IMR-90 (cell line): ENCODE data around the gene IMMT. TPM values are rescaled to one million over a fixed set of nuclear protein-coding genes. Genes with fewer than 3 reads are reported as not detected.

Experiments
- ATAC-seq: fragments of 200-7000 bp; cut with Tn5 transposase; 2 replicates; pipeline ENCODE4 v1.9.1; 2020; ENCODE audit warnings: low read depth, mild to moderate bottlenecking, moderate library complexity
- BruUV-seq: library from RNA; stranded (reverse); fragments of 400-500 nt; replicated peaks from 2 replicates; lab custom pipeline; 2021; lab: Mats Ljungman, UMichigan
- CTCF ChIA-PET: fragments of 300-600 bp; formaldehyde crosslinking; extraction: SDS; loops from one replicate; lab custom pipeline; 2021; ENCODE audit warnings: antibody characterized with exemption; lab: Yijun Ruan, JAX
- POLR2A ChIA-PET: fragments of 300-600 bp; sonication (Branson Sonifier 250); formaldehyde crosslinking; loops from one replicate; lab custom pipeline; 2022; ENCODE audit warnings: antibody characterized with exemption; ENCODE audit not compliant: unreplicated experiment; lab: Charles Lee
- DNase-seq: peaks from one replicate; pipeline ENCODE4 v3.0.0; 2013
- H2AFZ ChIP-seq: replicated peaks from 2 replicates; pipeline ENCODE3; 2013; ENCODE audit warnings: low read length, mild to moderate bottlenecking; ENCODE audit not compliant: poor library complexity
- H2AK5ac ChIP-seq: 2 replicates; pipeline ENCODE4 v1.6.1; 2013; ENCODE audit warnings: low read depth, low read length, inconsistent platforms
- H2AK9ac ChIP-seq: replicated peaks from 2 replicates; pipeline ENCODE3; 2013; ENCODE audit warnings: mild to moderate bottlenecking, low read depth, low read length, moderate library complexity; ENCODE audit not compliant: poor library complexity
- H2BK120ac ChIP-seq: 2 replicates; pipeline ENCODE4 v1.6.1; 2013; ENCODE audit warnings: low read depth, low read length, inconsistent platforms
- H2BK15ac ChIP-seq: 3 replicates; pipeline ENCODE4 v1.6.1; 2013; ENCODE audit warnings: low read depth, low read length, inconsistent platforms
- H2BK20ac ChIP-seq: 2 replicates; pipeline ENCODE4 v1.6.1; 2013; ENCODE audit warnings: low read depth, mild to moderate bottlenecking, inconsistent platforms, low read length, moderate library complexity
- H2BK5ac ChIP-seq: 2 replicates; pipeline ENCODE4 v1.6.1; 2013; ENCODE audit warnings: mild to moderate bottlenecking, low read depth, low read length, inconsistent platforms; ENCODE audit not compliant: poor library complexity, severe bottlenecking
- H3K14ac ChIP-seq: replicated peaks from 2 replicates; pipeline ENCODE4 v1.6.1; 2013; ENCODE audit warnings: low read depth, low read length, inconsistent platforms
- H3K18ac ChIP-seq: 2 replicates; pipeline ENCODE4 v1.6.1; 2013; ENCODE audit warnings: low read depth, low read length, control low read depth
- H3K23ac ChIP-seq: 2 replicates; pipeline ENCODE4 v1.6.1; 2013; ENCODE audit warnings: low read depth, low read length, inconsistent platforms
- H3K27ac ChIP-seq: 2 replicates; pipeline ENCODE4 v1.5.1; 2013; ENCODE audit warnings: mild to moderate bottlenecking, control low read depth, low read length; ENCODE audit not compliant: insufficient read depth
- H3K27me3 ChIP-seq: 2 replicates; pipeline ENCODE4 v1.6.1; 2013; ENCODE audit warnings: low read length; ENCODE audit not compliant: control insufficient read depth, insufficient read depth
- H3K36me3 ChIP-seq: 2 replicates; pipeline ENCODE4 v1.6.1; 2013; ENCODE audit warnings: low read length, mixed read lengths; ENCODE audit not compliant: control insufficient read depth, insufficient read depth
- H3K4ac ChIP-seq: 2 replicates; pipeline ENCODE4 v1.6.1; 2013; ENCODE audit warnings: low read depth, low read length, inconsistent platforms
- H3K4me1 ChIP-seq: 2 replicates; pipeline ENCODE4 v1.6.1; 2013; ENCODE audit warnings: low read length, mixed read lengths; ENCODE audit not compliant: control insufficient read depth, insufficient read depth
- H3K4me2 ChIP-seq: 2 replicates; pipeline ENCODE4 v1.6.1; 2013; ENCODE audit warnings: low read depth, mild to moderate bottlenecking, control low read depth, low read length, moderate library complexity
- H3K4me3 ChIP-seq: 2 replicates; pipeline ENCODE4 v1.5.1; 2013; ENCODE audit warnings: low read depth, mild to moderate bottlenecking, control low read depth, low read length, moderate library complexity; ENCODE audit not compliant: insufficient read depth
- H3K56ac ChIP-seq: 2 replicates; pipeline ENCODE4 v1.6.1; 2013; ENCODE audit warnings: low read length, inconsistent platforms; ENCODE audit not compliant: insufficient read depth; ENCODE audit errors: extremely low read depth
- H3K79me1 ChIP-seq, 2 experiments: 2 replicates each; pipeline ENCODE4 v1.6.1; 2013; ENCODE audit warnings: low read length in 2 of 2, inconsistent platforms in 1 of 2, low read depth in 1 of 2
- H3K9ac ChIP-seq: 2 replicates; pipeline ENCODE4 v1.6.1; 2013; ENCODE audit warnings: low read depth, low read length, control low read depth
- H3K9me1 ChIP-seq: 2 replicates; pipeline ENCODE4 v1.6.1; 2013; ENCODE audit warnings: low read length, inconsistent platforms; ENCODE audit not compliant: insufficient read depth
- H3K9me3 ChIP-seq: 2 replicates; pipeline ENCODE4 v1.6.1; 2013; ENCODE audit warnings: low read length; ENCODE audit not compliant: control insufficient read depth, insufficient read depth
- H4K20me1 ChIP-seq: 2 replicates; pipeline ENCODE4 v1.6.1; 2013; ENCODE audit warnings: low read length, inconsistent platforms; ENCODE audit not compliant: insufficient read depth
- H4K5ac ChIP-seq: 2 replicates; pipeline ENCODE4 v1.6.1; 2013; ENCODE audit warnings: mild to moderate bottlenecking, low read depth, low read length, control low read depth
- H4K8ac ChIP-seq, 2 experiments: 2 replicates each; pipeline ENCODE4 v1.6.1; 2013; ENCODE audit warnings: low read depth in 2 of 2, low read length in 2 of 2, control low read depth in 1 of 2, inconsistent platforms in 1 of 2
- H4K91ac ChIP-seq: 2 replicates; pipeline ENCODE4 v1.6.1; 2013; ENCODE audit warnings: low read depth, low read length, inconsistent platforms; ENCODE audit not compliant: insufficient read depth
- WGBS, 2 experiments: methylation state at CpG; one replicate each; pipeline versions ENCODE4 v1.1.5 to v1.1.7; 2013; ENCODE audit warnings: missing lambda C conversion rate in 2 of 2; ENCODE audit not compliant: insufficient read length in 1 of 2; ENCODE audit errors: extremely low coverage in 2 of 2; 5-methylcytosine and 5-hydroxymethylcytosine counted together
- dilution Hi-C: fragments of 300-500 bp; cut with HindIII; formaldehyde crosslinking; loops from one replicate; pipeline ENCODE4 v1.14.3; 2018; ENCODE audit warnings: low sequenced_read_pairs; ENCODE audit not compliant: unreplicated experiment
- in situ Hi-C: fragments of 300-500 bp; cut with MboI; formaldehyde crosslinking; loops from 3 replicates; pipeline ENCODE4 v1.14.3; 2019; ENCODE audit warnings: low sequenced_read_pairs, inconsistent platforms, mixed read lengths
- intact Hi-C: fragments of 100-400 bp; cut with micrococcal nuclease; formaldehyde crosslinking; loops from 2 replicates; pipeline ENCODE4 v1.10.0; 2022
- polyA plus RNA-seq, 3 experiments: library from polyadenylated mRNA; depleted of rRNA; stranded (reverse); fragments of >200 nt; gene quantifications; 2 replicates each; pipeline ENCODE4 v1.2.3, GENCODE V29; 2012; ENCODE audit warnings: low replicate concordance in 1 of 3
- total RNA-seq: library from RNA; depleted of rRNA; stranded (reverse); fragments of >200 nt; gene quantifications from 2 replicates; pipeline ENCODE4 v1.2.3, GENCODE V29; 2012
- TF ChIP-seq, protein P1 (sequence below): fragments of 150-350 bp; IDR thresholded peaks from 2 replicates; pipeline ENCODE4 v1.6.1; 2016; ENCODE audit warnings: low read depth, mild to moderate bottlenecking, low read length, moderate library complexity, borderline replicate concordance
- TF ChIP-seq, protein P2 (sequence below): conservative IDR thresholded peaks from 2 replicates; pipeline ENCODE4 v1.5.1; 2012; ENCODE audit warnings: mild to moderate bottlenecking, low read depth, low read length, improper control_type of control experiment

The IMMT gene
- total and polyA plus RNA-seq, 2 of the 4 experiments (the other 2 are of a cell fraction) = 50.5 to 87.3 TPM

DNA sequence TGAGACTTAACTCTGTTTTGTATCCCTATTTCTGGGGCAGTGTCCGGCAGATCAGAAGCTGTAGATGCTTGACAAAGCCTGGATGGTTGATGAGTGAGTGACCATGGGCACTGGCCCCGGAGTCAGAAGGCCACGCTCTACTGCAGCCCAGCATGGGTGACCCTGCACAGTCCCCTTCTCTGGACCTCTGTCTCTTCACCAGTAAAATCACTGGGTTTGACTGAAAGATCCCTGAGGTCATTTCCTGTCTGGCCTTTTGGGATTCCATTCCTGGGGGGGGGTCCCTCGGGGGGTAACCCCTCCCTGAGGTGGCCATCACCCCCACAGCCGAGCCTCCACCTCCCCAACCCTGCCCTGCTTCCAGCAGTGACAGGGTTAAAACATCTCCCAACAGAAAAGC lies 35.7 kb upstream of the IMMT start:
- TF ChIP-seq, protein P1, sequence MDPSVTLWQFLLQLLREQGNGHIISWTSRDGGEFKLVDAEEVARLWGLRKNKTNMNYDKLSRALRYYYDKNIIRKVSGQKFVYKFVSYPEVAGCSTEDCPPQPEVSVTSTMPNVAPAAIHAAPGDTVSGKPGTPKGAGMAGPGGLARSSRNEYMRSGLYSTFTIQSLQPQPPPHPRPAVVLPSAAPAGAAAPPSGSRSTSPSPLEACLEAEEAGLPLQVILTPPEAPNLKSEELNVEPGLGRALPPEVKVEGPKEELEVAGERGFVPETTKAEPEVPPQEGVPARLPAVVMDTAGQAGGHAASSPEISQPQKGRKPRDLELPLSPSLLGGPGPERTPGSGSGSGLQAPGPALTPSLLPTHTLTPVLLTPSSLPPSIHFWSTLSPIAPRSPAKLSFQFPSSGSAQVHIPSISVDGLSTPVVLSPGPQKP = no peak
- TF ChIP-seq, protein P2, sequence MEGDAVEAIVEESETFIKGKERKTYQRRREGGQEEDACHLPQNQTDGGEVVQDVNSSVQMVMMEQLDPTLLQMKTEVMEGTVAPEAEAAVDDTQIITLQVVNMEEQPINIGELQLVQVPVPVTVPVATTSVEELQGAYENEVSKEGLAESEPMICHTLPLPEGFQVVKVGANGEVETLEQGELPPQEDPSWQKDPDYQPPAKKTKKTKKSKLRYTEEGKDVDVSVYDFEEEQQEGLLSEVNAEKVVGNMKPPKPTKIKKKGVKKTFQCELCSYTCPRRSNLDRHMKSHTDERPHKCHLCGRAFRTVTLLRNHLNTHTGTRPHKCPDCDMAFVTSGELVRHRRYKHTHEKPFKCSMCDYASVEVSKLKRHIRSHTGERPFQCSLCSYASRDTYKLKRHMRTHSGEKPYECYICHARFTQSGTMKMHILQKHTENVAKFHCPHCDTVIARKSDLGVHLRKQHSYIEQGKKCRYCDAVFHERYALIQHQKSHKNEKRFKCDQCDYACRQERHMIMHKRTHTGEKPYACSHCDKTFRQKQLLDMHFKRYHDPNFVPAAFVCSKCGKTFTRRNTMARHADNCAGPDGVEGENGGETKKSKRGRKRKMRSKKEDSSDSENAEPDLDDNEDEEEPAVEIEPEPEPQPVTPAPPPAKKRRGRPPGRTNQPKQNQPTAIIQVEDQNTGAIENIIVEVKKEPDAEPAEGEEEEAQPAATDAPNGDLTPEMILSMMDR = no peak
- H3K56ac ChIP-seq = 0 out of 2 replicates have a peak overlapping the region, but pooled peaks have one; percentile 1

More for the DNA sequence above, 35.7 kb upstream of the IMMT start:
- CTCF ChIA-PET = interaction anchor here (0.6 kb wide), 1 partner anchor 10 kb away, joined by 4 read pairs; no protein-coding TSS in a partner anchor
- Histone ChIP-seq H4K8ac (no peak overlapping the region), H3K14ac (no peak overlapping the region), H4K20me1 (no peaks in the 10 kb centered on the region), H2AK9ac (no peak overlapping the region), H2BK20ac (no peak overlapping the region), H3K18ac (no peak overlapping the region), H3K9me1 (no peaks in the 10 kb centered on the region), H2AK5ac (no peak overlapping the region), H3K4me1 (no peaks in the 10 kb centered on the region), H4K91ac (no peak overlapping the region), H4K5ac (no peak overlapping the region), H3K4me3 (no peak overlapping the region), H3K4me2 (no peak overlapping the region), H3K9ac (no peak overlapping the region), H2AFZ (no peak overlapping the region), H3K79me1 (no peaks in the 10 kb centered on the region), H2BK120ac (no peak overlapping the region), H3K23ac (no peak overlapping the region), H3K4ac (no peak overlapping the region), H3K27me3 (peaks cover 19% of the 10 kb centered on the region), H2BK5ac (no peak overlapping the region), H2BK15ac (no peak overlapping the region), H3K27ac (no peak overlapping the region), H3K36me3 (no peaks in the 10 kb centered on the region), H3K9me3 (no peaks in the 10 kb centered on the region)
- dilution Hi-C loops (no loop called here), in situ Hi-C loops (no loop called here), intact Hi-C loops (no loop called here)
- no TSS peak for BruUV-seq
- no peak for DNase-seq
- ATAC-seq = no peak
- WGBS, 2 experiments = no CpG with 5 or more reads among the region's 5 CpGs
- POLR2A ChIA-PET = no interaction called here
